ENCODE measurements around the gene RAB18.
"Not testable (repeated sequence)": the region's sequence is repeated elsewhere in the genome, so short reads cannot be mapped to it uniquely, and the experiment has no call there.

Gene RAB18

DNA sequence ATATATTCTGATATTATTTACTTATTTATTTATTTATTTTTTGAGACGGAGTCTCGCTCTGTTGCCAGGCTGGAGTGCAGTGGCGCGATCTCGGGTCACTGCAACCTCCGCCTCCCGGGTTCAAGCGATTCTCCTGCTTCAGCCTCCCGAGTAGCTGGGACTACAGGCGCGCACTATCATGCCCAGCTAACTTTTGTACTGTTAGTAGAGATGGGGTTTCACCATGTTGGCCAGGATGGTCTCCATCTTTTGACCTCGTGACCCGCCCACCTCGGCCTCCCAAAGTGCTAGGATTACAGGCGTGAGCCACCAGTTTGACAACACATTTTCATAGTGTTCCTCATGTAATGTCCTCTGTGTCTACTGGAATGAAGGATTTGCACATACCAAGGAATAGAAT is 1.4 kb downstream of the RAB18 start:
- not testable (repeated sequence) for DNase-seq

DNA sequence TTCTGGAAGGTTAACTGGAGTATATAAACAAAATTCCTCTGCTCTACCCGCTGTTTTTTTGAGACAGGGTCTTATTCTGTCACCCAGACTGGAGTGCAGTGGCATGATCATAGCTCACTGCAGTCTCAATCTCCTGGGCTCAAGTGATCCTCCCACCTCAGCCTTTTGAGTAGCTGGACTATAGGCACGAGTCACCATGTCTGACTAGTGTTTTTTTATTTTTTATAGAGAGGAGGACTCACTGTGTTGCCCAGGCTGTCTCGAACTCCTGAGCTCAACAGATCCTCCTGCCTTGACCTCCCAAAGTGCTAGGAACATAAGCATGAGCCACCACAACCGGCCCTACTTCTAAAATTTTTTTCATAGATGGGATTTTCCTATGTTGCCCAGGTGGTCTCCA is 2.2 kb downstream of the RAB18 start:
- DNase-seq = no peak

DNA sequence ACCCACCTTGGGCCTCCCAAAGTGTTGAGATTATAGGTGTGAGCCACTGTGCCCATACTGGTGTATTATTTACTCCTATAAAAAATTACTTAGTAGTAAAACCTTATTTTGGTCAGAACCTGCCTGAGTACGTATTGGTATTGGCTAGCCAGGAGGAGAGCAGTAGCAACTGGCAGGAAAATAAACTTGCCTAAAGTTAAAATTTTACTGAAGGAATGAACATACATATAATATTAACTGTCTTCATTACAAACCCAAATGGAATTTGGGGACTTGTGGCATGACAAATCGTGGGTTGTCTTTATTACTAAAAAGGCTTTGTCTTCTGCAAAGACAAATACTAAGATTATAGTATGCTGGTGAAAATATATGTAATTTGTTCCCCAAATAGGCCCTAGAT is 8.4 kb downstream of the RAB18 start:
- DNase-seq = no peak

DNA sequence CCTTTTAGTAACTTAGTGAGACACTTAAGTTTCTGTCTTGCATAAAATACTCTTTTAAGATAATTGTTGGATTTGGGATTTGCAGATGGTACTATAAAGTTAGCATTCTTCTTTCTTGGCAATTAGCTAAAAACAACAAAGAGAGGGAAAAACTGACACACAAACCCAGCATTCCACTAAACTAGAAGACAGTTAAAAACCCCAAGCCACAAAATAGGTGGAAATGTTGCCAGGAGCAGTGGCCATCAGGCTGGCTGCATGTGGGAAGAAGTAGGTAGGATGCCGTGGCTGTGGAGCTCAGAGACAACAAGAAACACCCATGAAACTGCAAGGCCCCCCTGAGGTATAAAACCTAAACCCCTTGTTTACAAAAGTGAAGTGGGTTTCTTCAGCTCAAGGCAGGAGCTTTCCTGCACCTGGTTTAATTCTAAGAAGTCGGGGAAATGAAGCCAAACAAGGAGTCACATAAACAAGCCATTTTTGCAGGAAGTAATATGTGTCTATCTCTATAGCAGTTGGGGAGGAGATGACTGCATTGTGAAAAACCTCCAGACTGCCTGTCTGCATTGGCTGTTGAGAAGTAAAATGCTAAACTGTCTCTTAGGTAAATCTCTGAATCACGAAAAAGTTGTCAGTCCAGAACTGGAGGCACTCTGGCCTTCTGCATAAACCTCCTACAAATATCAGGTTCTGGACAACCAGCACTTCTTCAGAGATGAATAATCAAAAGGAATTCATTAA is 9.5 kb downstream of the RAB18 start:
- no peak for DNase-seq

DNA sequence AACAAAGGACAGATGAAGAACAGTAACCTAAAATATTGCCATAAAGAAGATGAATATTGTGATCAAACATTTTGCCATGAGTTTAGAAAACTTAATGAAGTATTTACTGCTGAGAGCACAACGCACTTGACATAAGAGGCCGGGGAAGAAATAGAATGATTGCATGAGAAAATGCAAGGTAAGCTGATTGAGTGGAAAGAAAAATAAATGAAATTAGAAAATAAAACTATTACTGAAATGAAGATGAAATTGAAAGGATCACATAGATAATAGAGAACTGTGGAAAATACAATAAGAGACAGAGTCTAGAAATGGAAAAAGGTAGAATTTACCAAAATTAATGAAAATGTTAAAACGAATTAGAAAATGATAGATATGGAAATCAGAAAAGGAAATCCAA is 10.1 kb downstream of the RAB18 start:
- DNase-seq = no peak

DNA sequence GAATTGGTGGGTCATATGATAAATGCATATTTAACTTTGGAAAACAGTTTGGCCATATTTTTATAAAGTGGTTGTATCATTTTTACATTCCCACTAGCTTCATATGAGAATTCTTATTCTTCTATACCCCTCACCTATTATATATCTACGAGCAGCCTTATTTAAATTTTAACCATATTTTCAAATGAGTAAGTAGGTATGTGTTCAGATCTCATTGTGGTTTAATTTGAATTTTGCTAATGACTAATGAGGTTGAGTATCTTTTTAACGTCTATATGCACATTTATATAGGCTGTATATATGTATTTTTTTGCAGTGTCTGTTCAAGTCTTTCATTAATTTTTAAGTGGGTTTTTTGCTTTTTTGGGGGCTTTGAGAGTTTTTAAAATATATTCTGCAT is 14.2 kb downstream of the RAB18 start:
- no peak for DNase-seq

DNA sequence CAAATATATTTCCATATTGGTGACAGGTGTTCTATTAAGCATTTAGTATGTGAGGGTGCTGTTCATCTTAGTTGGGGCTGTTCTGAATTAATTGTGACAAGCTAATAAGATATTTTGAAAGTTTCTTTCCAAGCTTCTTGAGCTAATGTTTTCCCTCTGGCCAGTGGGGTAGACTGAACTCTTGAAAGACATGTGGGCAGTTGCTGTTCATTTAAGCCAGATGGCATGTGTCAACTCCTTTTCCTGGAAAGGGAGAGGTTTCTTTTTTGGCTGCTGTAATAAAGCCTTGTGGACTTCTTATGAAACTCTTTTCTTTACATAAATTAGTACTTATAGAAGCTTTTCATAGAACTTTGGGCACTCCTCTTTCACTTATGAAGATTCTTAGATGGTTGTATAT is 21.7 kb downstream of the RAB18 start:
- DNase-seq = no peak

DNA sequence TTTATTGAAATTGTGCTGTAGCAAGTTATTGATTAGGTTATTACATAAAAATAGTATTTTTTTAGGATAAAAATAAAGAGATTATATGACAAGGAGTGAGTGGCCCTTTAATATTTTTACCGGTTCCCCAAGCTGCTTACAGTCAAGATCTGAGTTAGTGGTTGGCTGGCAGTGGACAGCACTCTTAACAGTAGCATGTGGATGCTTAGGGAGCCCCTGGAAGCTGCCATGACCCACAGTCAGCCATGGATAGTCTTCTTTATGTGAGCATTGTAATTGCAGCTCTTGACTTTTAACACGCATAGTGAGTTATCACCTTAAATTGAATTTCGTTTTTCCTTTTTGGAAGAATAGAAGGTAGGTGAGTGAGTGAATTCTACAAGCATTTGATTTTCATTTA is 22.1 kb downstream of the RAB18 start:
- no peak for DNase-seq

DNA sequence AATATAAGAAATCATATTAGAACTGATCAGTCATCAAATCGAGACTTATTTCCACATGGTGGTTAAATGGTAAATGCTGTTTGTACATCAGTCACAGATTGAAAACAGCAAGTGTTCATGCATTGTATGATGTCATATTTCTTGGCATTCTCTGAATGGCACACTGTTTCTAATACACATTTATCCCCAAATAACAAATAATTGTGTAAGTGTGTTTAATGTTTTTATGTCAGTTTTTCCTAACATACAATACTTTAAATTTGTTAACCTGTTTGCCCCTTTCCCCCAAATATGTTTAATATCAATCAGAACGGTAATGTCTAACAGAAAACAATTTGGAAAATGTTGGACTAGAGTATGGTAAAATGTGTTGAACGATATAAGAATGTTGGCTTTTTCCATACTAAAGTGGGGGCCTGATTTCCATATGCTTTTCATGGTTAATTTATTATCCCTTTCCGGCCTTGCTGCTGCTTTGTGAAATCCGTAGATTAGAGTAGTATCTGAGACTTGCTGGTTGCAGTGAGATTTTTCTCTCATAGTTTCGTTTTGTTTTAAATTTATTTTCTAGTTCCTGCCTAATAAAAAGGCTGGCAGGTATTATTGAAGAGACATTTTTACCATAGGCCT is 23.7 kb downstream of the RAB18 start:
- DNase-seq = no peak

DNA sequence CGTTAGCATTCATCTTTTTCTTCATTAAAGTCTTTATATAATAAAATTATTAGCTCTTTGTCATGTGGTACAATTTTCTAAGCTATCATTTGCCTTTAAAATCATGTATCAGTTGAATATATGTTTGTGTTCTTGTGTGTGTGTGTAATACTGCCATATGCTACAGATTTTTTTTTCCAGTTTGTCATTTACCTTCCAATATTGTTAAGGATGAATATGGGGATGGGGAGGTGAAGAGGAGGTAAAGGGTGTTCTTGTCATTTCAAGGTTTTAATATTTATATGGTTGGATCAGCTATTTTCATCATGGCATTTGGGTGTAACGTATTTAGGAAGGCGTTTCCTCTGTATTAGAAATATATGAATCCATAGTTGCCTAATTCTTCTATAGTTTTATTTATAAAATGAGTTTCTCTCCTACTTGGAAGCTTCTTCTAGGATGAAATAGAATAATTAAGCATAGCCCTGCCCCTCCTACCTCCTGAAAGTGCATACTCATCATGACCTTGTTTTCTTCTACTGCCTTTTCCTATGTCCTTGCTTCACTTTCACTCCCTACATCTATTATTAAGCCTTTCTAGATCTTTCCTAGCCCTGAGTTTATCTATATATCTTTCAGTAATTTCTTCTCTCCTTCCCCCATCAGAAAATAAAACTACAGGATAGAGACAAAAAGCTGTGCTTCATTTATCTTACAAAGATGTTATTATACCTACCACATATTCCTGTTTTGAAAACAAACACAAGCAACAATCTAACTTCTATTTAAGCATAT is 25.1 kb downstream of the RAB18 start:
- DNase-seq = no peak

DNA sequence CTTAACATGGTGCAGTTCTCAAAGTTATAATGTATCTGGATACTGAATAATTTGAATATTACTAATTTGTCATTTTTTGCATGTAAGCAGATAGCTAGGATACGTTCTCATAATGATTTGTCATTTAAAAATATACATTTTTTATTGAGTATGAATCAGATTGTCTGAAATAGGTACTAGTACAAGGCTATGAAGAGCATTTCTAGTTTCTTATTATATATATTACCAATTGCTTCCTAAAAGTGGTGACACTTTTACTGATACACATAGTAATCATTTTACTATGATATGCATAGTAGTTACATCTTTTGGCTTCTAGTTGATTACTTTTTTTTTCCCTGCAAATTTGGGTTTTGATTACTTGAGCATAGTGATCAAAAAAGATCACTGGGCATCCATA is 26.4 kb downstream of the RAB18 start:
- DNase-seq = no peak

DNA sequence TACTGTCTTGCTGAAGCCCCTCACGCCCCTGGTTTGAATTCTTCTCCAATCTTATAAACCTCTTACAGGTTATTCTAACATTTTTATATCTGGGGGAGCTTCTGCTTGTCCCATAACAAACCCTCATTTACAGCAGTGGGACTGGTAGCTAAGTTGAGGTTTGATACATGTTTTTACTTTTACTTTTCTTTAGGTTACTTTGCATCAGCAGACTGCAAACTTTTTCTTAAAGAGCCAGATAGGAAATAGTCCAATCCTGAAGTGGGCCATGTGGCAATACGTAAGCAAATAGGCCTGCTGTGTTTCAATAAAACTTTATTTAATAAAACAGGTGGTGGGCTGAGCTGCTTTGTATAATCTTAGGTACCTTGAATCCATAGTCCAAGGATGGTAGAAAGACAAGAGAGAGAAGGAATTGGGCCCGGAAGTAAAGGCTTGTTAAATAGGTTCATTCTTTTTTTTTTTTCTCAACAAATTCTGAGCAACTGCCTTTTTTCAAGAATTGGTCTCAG is 27.3 kb downstream of the RAB18 start:
- DNase-seq = no peak

DNA sequence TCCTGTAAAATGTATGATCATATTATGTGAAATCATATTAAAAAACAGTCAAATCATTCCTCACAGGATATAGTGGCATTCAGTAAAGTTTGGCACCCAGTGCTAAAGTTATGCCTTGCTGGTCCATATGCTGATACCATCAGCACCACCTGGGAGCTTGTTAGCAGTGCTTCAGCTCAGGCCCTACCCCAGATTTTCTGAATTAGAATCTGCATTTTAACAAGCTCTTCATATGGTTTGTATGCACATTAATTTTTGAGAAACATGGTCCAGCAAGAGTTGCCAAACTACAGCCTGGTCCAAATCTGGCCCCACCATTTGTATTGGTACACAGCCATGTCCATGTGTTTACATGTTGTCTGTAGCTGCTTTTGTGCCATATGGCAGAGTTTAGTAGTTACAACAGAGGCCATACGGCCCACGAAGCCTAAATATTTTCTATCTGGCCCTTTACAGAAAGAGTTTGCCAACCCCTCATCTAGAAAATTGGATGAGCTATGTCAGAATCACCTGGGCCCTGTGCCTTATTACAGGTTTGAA is 30.1 kb downstream of the RAB18 start:
- no peak for DNase-seq

DNA sequence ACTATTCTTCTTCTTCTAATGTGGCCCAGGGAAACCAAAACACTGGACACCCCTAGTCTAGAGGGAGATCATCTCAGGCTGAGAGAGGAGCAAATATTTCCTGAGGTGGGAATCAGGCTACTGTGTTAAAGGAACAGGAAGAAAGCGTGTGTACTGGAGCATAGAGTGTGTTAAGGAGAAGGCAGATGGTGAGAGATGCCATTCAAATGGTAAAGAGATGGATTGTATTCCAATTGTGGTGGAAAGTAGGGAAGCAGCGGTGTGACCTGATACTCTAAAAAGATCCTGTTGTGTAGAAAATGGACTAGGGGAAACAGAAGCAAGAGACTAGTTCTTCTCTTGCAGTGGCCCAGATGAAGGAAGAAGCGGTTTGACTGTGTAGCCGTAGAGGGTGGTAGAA is 31.2 kb downstream of the RAB18 start:
- no peak for DNase-seq

DNA sequence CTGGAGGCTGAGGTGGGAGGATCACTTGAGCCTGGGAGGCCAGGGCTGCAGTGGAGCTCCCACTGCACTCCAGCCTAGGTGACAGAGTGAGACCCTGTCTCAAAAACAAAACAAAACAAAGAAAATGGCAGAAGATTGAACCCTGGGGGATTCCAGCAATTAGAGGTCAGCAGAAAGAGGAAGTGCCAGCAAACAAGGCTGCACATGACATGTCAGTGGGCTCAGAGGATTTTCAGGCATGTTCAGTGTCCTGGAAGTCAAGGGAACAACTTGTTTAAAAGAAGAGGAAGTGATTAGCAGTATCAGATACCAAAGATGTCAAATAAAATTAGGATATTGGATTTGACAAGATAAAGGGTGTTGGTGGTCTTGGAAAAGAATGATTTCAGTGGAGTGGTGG is 32.3 kb downstream of the RAB18 start:
- DNase-seq = no peak

DNA sequence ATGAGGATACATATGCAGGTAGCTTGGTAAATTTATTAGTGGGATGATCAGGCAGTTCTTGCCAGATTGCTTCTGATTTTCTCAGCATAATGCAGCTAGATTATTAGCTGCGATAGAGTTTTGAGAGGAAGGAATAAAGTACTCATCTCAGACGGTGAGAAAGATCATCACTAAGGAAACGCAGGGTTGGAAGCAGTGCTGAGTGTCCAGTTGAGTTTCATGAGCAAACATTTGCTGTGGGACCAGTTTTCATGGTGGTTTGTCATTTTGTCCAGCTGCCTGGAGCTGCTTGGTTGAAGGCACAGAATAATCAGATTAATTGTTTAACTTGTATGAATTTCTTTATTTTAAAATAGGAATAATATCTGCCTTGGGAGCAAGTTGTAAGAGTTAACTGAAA is 33.1 kb downstream of the RAB18 start:
- no peak for DNase-seq

DNA sequence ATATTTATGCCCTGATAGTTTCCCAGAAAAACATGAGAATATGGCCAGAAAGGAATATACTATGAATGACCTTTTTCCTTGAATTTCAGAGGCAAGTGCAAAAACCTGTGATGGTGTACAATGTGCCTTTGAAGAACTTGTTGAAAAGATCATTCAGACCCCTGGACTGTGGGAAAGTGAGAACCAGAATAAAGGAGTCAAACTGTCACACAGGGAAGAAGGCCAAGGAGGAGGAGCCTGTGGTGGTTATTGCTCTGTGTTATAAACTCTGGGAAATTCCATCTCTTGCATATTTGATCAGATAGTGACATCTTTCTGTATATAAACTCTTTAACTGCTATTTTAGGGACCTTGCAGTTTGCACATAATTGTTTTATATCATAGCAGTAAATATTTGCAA is 33.7 kb downstream of the RAB18 start:
- DNase-seq = no peak

DNA sequence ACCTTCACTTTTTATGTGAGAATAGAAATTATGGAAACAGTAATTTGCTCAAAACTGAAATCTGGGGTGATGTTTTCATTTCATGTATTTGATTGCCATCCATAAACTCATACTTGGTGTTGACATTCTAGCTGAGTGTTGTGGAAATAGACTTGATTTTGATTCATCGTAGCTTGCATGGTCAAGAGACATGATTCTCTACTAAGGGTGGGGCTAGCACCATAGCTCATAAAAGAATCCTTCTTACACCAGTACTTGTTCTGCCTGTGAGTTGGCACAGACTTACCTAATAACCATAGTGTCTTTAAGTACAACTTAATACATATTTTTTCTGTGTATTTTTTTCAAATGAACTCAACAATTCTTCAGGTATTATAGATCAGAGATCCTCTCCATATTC is 36.6 kb downstream of the RAB18 start:
- no peak for DNase-seq

DNA sequence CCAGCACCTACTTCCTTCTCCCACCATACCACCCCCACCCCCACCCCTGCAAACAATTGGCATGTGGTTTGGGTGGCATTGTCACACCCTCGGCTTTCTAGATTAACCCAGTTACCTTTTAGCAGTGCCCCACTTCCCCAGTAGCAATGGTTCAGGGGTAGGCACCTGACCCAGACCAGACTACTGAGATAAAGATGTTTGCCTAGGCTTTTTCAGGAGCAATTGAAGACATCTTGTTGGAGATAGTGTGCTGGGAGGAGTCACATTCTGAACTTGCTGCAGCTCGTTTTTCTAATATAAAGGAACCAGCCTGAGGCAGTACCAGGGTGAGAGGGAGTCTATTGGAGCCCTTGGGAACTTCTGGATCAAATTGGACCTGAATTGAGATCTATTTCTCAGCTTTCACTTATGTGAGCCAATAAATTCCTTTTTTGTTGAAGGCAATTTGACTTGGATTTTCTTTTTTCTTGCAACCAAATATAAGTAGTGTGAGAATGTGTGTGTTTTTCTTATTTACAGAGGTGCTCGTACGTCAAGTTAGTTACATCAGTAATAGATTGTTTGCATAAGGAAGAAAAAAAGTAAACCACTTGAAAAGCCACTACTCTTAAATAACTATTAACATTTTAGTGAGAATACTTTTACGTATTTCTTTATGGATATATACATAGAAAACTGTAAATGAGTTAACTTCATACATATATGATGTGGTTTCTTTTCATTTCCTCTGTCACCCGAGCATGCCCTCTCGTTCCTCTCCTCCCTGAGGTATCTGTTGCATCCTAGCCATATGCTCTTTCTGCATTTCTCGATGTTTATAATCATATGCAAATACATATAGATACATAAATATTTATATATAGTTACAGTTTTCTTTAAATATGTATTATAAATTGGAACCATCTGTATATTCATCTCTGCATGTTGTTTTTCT is 38.0 kb downstream of the RAB18 start:
- DNase-seq = no peak

DNA sequence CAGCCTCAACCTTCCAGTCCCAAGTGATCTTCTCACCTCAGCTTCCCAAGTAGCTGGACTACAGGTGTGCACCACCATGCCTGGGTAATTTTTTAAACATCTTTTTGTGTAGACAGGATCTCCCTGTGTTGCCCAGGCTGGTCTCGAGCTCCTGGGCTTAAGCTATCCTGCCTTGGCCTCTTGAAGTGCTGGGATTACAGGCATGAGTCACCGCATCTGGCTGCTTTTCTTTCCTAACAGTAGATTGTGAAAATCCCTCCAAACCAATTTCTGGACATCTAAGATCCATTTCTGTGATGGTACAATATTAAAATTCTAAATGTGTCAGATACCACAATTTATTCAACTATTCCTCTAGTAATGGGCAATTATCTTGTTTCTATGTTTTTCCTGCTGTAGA is 38.7 kb downstream of the RAB18 start:
- no peak for DNase-seq

DNA sequence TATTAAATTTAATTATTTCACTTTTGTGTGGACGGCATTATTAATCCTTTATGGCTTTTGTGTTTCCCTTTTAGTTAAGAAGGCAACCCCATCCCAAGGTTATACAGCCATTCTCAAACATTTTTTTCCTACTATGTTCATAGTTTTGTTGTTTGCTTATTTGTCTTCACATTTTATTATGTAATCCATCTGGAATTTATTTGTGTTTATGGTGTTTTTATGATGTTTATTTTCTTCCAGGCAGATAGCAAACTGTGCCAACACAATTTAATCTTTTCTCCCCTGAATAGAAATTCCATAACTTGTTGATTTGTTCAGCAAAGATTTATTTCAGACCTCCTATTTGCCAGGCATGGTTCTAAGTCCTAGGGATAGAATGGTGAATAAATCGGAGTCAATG is 42.9 kb downstream of the RAB18 start:
- no peak for DNase-seq

DNA sequence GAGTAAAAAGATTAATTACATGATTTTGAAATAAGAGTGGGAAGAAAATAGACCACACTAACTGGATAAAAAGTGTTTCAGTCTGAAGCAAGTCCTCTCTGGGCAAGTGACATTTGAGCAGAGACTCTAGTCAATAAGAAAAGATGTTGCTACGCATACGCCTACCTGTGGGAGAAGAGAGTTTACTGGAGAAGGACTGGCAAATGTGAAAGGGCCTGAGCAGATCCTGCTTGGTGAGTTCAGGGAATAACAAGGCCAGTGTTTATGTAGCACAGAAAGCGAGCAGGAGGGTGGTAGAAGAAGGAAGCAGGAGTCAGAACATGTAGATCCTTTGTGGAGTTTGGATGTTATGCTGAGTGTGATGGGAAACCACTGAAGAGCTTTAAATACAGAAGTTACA is 43.4 kb downstream of the RAB18 start:
- no peak for DNase-seq

DNA sequence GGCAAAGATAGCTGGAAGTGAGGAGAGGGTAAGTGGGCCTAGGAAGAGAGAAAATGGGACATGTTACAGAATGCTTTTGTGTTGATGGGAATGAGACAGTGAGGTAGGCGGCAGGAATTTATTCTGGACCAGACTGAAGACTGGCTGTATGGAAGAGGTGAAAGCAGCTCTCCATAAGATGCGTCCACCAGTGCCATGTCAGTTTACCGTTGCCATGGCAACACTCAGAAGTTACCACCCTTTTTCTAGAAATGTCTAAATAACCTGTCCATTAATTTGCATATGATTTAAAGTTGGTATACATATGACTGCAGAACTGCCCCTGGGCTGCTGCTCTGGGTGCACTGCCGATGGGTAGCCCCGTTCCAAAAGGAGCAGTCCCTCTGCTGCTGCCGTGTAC is 46.7 kb downstream of the RAB18 start:
- no peak for DNase-seq

All from activated T-cell treated with anti-CD3 and anti-CD28 coated beads for 4 hours (primary cell).